HG03135 (cell line): ENCODE results near the gene PALLD.

Experiments
- ATAC-seq: cut with Tn5 transposase; IDR thresholded peaks from one replicate; pipeline ENCODE4 v1.9.1; 2021; ENCODE audit warnings: mild to moderate bottlenecking, moderate library complexity; ENCODE audit not compliant: unreplicated experiment

Gene PALLD

GRCh38 chr4:168522829-168523489 is 26.1 kb downstream of the PALLD start:
- no peak for ATAC-seq

- no peak for ATAC-seq
Observed at GRCh38 chr4:168524006-168524405, 27.2 kb downstream of the PALLD start.

GRCh38 chr4:168524897-168525296 is 28.0 kb downstream of the PALLD start:
- ATAC-seq: no peak

GRCh38 chr4:168527560-168527959 is 30.7 kb downstream of the PALLD start:
- no peak for ATAC-seq

- no peak for ATAC-seq
Observed at GRCh38 chr4:168528131-168528949, 31.5 kb downstream of the PALLD start.

- no peak for ATAC-seq
Observed at GRCh38 chr4:168529257-168529656, 32.4 kb downstream of the PALLD start.

- ATAC-seq: no peak
Observed at GRCh38 chr4:168531305-168531704, 34.5 kb downstream of the PALLD start.

- no peak for ATAC-seq
Observed at GRCh38 chr4:168534535-168534934, 37.7 kb downstream of the PALLD start.

- no peak for ATAC-seq
Observed at GRCh38 chr4:168535689-168536088, 38.8 kb downstream of the PALLD start.

- ATAC-seq: no peak
Observed at GRCh38 chr4:168536448-168536847, 39.6 kb downstream of the PALLD start.

GRCh38 chr4:168537086-168537485 is 40.2 kb downstream of the PALLD start:
- no peak for ATAC-seq

GRCh38 chr4:168537571-168537970 is 40.7 kb downstream of the PALLD start:
- no peak for ATAC-seq

GRCh38 chr4:168538632-168539031 is 41.8 kb downstream of the PALLD start:
- ATAC-seq: no peak

GRCh38 chr4:168540086-168540485 is 43.2 kb downstream of the PALLD start:
- ATAC-seq: no peak

GRCh38 chr4:168540503-168541265 is 43.8 kb downstream of the PALLD start:
- ATAC-seq: no peak

- ATAC-seq: no peak
Observed at GRCh38 chr4:168541266-168541953, 44.6 kb downstream of the PALLD start.

- ATAC-seq: no peak
Observed at GRCh38 chr4:168549143-168549542, 52.3 kb downstream of the PALLD start.

- ATAC-seq: no peak
Observed at GRCh38 chr4:168550064-168550766, 53.4 kb downstream of the PALLD start.

- ATAC-seq: no peak
Observed at GRCh38 chr4:168551211-168551610, 54.4 kb downstream of the PALLD start.

GRCh38 chr4:168551945-168552695 is 55.3 kb downstream of the PALLD start:
- ATAC-seq: no peak
